A204.1 (cell line): ENCODE measurements around the gene LRMDA.

Experiments used
- FAIRE-seq: peaks from 2 replicates; lab custom pipeline; 2012; peaks lifted over from hg19 to GRCh38; lab: Jason Lieb, UNC

Gene LRMDA

DNA sequence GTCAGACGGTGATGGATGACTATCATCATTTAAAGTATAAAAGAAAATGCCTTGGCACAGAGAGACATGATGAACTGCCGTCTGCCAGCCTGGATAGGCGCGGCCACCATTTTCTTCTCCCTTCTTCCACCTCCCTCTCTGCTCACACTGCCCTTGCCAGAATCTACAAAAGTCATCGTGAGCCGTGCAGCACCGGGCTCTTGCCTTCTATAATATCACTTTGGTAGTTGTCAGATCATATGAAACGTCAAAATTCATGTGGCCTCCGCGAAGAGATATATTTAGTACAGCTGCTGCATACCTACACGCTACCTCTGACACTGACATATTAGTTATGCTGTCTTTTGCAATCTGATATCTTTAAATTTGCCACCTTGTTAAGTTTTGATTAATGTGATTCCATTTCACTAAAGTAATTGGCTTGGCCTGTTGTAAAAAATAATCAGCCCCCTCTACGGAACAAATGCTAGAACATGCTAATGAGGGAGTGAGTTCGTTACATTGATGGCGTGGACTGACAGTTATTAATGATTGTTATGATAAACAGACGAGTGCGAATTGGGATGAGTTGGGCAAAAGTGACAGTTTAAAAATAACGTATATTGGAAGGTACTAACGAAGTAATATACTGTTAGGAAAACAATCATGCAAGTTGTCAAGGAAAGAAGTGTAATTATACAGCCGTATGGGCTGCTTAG, 214.9 kb downstream of the LRMDA start:
- no peak for FAIRE-seq

DNA sequence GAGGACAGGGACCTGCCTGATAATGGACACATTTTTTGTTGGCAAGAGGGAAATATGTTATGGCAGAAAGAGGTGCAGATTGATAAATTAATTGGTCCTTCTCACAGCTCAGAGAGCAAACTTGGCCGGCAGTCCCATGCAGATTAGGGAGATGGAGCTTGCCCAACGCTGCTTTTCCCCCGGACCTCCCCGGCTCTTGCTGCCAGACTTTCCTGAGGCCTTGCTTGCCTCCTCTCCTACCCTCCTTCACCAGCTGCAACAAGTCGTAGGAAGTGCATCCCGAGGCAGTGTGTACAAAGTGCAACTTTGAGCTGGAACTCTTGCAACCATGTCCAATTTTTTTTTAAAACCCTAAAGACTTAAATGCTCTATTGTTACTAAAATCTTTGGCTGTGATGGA, 215.5 kb downstream of the LRMDA start:
- FAIRE-seq, result no peak

DNA sequence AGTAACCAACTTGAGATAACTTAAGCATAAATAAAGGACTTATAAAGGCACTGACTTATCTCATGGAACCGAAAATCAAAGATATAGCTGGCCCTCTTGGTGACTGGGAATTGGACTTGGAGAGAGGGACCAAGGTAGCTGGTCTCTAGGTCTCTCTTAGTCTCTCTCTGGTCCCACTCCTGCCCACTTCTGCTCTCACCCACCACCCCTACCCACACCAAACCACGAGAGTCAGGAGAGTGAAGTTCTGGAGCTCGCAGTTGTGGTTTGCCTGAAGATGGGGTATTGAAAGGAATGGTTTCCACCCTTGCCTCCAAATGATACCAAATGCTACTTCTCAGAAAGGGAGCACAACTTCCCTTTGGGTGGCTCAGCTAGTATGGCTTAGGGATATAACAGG, 216.3 kb downstream of the LRMDA start:
- FAIRE-seq, result no peak

DNA sequence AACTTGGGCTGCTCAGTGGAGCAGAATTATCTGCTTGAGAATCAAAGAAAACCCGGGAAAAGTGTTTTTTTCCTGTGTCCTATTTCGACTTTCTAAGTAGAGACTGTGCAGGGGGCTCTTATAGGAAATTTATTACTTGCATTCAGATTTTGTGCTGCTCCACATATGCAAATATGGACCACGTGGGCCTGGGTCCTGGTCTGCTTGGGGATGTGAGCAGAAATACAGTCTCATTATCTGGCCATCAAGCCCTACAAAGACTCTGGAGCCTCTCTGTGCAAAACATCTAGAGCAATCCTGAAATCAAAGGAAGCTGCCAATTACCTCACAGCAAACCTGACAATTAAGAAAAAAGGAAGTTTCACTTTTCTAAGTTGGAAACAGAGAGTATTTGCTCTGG, 216.9 kb downstream of the LRMDA start:
- FAIRE-seq, result no peak

DNA sequence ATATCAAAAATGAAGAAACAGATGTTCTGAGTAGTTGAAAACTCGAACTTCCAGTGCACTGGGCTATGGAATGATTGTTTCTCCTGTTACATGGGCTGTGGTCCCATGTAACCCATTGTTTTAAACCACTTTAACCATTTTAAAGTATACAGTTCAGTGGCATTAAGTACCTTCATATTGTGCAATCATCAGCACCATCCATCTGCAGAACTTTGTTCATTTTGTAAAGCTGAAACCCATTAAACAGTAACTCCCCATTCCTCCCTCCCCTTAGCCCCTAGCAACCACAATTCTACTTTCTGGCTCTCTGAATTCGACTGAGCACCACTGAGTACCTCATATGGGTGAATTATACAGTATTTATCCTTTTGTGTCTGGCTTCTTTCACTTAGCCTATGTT, 217.4 kb downstream of the LRMDA start:
- no peak for FAIRE-seq

DNA sequence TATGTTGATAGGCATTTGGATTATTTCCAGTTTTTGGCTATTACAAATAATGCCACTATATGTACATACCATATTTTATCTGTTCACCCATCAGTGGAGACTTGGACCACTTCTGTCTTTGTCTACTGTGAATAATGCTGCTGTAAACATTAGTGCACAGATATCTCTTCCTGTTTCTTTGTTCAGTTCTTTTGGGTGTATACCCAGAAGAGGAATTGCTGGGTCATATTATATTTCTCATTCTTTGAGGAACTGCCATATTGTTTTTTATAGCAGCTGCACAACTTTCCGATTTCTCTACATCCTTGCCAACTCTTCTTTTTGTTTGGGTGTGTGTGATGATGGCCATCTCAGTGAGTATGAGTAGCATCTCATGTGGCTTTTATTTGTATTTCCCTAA, 218.0 kb downstream of the LRMDA start:
- no peak for FAIRE-seq

DNA sequence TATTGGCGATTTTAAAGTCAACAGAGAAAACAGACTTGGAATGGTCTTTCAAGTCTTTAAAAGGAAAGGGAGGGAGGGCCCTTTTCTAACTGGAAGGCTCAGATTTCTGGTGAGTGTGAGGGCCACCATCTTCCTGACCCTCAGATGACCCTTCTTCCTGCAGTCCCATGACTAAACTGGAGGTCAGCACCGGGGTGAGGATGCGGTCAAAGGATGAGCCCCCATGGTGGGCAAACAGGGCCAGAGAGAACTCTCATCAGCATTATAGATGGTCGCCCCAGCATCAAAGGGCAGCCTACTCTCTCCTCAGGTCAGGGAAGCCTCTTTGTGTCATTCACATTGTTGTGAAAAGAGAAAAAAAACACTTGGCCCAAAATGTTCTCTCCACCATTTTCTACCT, 219.2 kb downstream of the LRMDA start:
- FAIRE-seq, result no peak

DNA sequence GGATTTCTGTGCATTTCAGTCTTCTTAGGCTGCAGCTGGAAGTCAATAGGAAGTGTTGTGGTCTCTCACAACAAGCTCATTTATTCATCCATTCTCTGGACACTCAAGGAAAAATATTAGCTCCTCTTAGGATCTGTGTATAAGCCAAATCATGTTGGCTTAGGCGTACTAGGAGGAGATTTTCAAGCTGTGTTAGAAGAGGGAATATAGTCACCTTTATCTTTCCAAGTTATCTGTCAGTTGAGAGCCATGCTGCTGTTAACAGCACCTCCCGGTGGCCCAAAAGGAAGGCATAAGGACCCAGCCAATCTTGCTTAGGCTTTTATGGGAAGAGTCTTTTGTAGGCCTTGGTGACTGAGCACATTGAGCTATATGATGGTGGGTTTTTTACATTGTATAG, 220.0 kb downstream of the LRMDA start:
- FAIRE-seq, result no peak

DNA sequence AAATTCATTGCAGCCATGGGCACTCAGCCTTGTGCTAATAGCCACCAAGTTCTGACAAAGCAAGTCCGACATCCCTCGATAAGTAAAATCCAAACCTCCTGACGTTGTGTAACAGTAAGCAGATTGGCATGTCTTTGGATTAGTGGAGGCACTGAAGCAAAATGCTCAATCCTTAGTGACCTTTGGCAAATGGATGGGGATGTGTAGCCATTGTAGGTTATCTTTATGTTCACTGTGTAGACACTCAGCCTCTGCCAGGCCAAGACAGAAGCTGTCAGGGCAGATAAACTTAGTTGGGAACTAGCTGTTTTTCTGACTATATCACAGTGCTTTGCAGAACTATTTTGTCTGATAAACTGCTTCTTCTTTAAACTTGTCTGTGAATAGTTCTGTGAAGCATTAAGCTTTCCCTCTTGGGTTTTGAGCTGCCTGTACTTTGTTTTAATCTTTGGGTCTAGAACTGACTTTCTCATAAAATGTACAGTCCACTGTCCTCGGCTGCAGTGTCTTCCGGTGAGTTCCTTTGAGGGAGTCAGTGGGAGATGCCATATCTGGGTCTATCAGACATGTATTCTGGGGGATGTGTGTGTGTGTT, 220.8 kb downstream of the LRMDA start:
- no peak for FAIRE-seq

DNA sequence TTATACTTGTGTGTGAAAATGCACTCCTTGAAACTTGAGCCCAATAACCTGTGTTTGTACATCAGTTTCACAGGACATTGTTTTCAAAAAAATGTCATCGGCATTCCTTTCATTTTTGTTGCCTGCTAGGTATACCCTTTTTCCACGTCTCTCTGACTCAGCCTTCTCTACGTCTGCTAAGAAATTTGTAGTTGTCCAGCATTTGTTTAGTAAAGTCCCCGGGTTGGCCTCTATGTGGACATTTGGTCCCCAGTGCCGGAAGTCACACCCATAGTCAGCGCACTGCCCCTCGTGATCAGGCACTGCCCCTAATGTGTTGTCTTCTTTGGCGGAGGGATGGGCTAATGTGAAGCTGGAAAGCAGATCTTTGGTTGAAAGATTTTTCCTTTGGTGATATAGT, 222.3 kb downstream of the LRMDA start:
- FAIRE-seq, result no peak

DNA sequence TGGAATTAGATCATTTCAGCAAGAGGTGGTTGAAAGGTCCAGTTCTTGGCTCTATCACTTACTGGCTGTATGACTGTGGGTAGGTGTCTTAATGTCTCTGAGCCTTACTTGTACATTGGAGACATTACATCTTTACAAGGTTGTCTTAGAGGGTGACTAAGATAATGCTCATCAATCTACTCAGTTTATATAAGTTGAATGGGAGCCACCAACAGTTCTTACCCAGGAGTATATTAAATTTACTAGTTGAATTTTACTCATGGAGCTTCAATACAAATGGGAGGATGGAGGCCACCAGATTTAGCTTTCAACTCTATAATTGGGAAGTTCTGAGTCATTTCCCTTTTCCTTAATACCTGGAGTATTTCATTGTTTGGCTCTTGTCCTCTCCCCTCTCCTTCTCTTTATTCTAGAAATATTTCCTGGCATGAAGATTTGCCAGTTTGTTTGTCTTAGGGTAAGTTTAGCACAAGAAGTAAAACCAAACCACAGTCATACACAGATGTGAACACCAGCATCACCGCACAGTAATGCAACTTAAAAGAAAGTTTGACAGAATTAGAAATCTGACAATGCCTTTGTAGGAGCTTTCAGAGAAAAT, 222.8 kb downstream of the LRMDA start:
- FAIRE-seq, result no peak

DNA sequence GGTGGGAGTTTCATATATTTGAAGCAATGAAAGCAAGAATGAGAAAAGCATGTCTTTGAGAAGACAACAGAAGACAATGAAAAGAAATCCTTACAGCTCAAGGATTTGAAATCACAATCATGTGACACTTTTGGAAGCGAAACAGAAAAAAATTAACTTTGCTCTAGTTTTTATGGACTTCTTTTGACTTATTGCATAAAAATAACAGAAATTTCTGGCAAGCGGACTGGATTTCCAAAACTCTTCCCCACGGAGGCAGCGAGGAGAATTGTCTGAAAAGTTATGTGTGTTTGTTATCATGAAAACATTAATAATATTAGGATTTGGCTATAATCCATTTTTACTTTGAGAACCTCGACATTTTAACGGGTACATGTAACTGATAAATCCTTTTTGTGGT, 223.3 kb downstream of the LRMDA start:
- FAIRE-seq, result no peak

DNA sequence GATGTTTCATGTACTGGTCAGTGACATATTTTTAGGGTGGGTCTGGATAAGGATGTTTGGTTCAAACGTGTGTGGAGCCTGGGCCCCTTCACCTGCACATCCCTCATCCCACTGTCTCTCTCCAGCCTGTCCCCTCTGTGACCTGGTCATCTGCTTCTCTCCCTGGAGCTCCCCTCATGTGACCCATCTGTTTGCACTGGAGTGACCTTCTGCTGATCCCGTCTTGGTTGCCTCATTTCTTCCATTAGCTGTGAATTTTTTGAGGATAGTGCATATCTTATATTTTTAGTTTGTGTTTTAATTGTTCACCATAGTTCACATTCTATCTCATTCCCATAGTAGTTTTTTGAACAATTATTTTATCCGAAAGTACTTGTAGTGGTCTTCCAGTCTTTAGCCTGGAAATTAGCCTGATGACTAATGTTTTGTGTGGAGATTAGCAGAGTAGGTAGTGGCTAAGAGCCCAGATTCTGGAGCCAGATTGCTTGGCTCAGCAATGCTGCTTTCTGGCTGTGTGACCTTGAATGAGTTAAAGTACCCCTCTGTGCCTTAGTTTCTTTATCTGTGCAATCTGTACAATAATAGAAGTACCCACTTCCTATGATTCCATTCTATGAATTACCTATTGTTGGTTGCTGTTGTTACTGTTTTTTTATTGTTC, 224.5 kb downstream of the LRMDA start:
- FAIRE-seq, result no peak

DNA sequence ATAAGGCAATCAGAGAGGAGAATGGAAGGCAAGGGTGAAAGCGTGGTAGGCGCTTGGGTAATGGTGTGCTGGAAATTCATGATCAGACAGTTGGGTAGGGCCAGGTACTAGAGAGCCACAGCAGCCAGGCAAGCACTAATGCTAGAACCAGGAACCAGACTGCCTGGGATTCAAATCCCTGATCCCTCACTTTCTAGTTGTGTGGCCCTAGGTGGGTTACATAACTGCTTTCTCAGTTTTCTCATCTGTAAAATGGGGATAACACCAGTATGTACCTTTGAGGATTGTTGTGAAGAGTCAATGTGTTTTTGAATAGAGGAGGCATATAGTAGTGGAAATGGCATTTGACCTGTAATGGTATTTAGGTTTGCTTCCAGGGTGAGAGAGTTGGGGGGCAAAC, 225.9 kb downstream of the LRMDA start:
- no peak for FAIRE-seq

DNA sequence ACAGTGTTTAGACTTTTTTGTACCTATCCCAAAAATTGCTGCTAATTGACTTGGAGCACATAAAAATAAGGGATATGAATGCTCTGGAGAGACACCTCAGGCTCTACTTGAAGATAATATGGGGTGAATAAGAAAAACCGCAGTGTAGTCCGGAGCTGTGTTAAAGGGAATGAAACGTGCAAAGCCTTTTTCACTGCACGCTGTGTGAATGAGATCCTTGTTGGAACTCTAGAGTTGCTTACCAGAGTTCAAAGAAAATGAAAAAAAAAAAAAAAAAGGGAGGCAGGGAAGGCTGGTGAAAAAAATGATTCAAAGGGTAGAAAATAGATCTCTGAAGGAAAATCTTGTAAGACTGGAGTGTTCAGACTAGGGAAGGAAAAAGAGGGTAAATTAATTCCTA, 226.6 kb downstream of the LRMDA start:
- FAIRE-seq, result no peak

DNA sequence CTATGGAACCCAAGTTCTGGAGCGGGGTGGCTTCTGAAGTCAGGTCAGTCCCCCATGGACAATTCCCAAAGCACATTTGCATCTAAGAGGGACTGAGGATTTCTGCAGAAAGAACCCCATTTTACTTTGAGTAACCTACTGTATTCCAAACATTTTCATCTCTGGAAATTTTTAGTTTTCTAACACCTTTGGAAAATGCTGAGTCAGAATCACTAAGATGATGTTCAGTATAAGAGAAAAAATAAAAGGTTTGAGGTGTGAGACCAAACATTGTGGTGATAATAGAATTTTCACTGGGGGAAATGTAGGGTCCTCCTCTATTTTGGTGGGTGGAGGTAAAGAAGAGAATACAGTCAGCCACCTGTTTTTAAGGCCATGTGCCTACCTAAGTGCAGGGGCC, 227.1 kb downstream of the LRMDA start:
- no peak for FAIRE-seq

DNA sequence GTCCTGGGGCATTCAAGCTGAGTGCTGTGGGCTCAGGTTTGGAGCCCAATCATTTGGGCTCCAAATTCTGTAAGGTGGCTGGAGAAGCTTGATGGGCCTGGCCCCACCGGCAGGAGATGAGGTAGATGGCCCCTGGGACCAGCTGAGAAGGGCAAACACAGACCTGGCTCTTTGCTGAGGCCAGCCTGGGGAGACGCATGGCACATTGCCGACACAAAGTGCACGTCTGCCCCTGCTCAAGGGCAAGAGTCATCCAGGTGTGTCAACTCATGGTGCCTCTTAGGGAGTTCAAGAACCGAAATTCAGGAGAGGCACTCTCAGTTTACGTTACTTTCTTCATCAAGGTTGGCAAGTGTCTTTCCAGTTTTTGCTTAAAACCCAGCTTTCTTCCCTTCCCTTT, 227.5 kb downstream of the LRMDA start:
- FAIRE-seq, result no peak

DNA sequence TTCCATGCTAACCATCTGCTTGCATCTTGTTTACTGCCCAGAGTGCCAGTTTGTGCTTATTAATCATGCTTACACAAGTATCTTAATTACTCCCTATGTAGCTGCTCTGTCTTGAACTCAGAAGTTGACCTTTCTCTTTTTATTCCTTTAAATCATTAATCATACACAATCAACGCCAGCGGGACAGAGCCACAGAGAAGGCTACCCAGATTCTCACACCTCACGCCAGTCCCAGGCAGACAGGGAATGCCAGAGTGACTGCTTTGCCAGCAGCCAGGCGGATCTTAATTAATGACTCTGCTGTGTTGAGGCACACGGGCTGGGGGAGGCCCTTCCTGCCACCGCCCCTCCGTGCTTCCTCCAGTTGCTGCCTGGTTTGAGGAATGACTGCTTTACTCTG, 229.4 kb downstream of the LRMDA start:
- FAIRE-seq, result no peak

DNA sequence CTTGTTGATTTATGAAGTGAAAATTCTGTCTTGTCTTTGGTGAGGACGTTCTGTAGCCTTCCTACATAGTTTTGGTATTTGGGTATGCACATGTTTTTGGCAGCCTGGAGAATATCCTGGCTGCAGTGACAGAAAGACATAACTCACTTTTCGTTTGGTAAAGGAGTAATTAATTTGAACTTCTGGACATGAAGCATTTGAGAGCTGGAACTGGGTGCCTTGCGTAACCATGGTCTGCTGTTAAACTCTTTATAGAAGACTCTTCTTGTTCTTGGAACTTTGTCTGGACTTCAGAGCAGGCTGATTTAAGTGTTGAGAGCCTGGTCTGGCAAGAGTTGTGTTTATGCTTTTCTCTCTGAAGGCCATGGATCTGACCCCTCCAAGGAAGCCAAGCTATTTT, 231.3 kb downstream of the LRMDA start:
- no peak for FAIRE-seq

DNA sequence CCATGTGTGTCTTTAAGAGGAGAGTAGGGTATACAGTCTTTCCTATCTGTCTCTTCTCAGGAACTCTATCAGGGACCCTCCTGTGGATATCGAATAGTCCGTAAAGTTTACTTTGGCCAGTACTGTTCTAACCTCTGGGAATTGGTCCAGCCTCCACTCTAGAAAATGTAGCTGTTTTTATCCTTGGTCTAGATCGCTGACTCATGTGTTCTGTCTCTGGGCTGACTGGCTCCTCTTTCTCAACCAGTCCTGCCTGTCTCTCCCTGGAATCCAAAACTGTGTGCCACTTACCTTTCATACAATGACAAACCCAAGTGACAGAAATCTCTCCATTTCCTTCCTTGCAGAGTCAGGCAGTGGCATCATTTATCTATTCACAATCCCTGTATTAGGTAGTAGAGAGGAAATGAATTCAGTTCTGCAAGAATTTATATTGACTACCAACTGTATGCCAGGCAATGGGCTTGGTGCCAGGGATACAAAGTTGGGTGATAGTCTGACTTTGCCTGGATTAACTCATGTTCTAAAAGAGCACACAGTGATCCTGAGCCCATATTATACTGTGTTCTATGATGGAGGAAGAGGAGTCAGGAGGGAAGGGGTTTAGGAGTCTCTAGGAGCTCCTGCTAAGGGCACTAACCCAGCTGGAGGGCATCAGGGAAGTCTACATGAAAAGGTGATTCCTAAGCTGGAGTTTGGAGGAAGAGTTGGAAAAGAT, 232.7 kb downstream of the LRMDA start:
- no peak for FAIRE-seq

DNA sequence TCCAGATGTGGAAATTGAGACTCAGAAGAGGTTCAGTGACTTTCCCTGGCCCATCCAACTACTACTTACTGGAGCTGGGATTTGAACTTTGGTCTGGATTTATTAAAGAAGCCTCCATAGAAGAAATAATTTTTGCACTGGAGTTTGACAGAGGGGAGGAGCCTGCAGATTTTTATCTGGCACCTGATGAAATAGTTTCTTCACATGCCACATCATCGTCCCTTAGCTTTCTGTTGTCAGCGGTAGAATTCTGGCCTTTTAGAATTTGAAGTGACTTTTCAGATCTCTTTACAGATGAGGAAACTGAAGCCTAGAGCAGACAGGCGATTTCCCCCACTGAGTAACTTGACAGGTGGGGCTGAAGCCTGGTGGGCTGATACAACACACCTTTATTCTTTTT, 233.5 kb downstream of the LRMDA start:
- FAIRE-seq, result no peak

DNA sequence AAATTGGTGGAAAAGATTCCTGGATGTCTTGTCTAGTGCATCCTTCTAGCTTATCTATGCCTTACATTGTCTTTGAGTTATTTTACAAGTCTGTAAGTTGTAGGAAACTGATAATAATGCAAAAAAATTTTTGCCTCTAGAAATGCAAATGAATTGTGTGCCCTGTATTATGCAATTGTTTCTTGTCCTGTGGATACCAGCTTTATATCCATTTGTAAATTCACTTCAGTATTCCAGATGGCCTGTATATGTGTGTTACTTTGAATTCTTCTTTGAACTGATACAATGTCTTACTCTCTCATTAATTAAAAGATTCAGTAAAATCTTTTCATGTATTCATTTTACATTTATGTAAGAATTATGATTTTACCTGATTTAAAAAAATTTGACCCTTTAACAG, 234.3 kb downstream of the LRMDA start:
- FAIRE-seq, result no peak

DNA sequence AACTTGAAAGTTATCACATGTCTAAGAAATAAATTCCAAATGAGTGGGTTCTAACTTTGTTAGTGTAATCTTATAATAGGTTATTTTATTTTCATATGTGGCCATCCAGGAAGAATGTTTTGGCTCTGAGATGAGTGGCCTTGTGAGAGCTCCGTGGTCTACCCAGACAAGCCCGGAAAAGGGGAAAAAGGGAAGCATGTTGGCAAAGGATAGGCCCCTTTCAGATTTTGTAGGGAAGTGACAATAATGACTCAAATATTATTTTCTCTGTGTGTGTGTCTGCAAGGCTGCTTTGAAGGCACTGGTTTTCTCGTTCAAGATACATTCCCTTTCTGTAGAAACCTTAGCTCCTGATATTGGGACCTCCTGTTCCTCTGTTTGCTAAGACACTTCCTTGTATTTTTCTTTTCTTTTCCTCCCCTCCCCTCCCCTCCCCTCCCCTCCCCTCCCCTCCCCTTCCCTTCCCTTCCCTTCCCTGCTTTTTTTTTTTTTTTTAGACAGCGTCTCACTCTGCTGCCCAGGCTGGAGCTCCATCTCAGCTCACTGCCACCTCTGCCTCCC, 240.8 kb downstream of the LRMDA start:
- no peak for FAIRE-seq
